Naive thymus-derived CD4-positive, alpha-beta T cell (primary cell): Measurements from ENCODE around the gene SSTR3. TPM values are rescaled to one million over a fixed set of nuclear protein-coding genes. Genes with fewer than 3 reads are reported as not detected.
A peak's percentile ranks its signal among the peaks of the same experiment; 100 is the strongest.

Source experiments
- ATAC-seq: fragments of 150-1000 bp; cut with Tn5 transposase; 2 replicates; pipeline ENCODE4 v1.10.0; 2021; ENCODE audit warnings: mild to moderate bottlenecking, moderate library complexity
- CTCF ChIA-PET: fragments of 350-600 bp; sonication (Branson Sonifier 250); formaldehyde crosslinking; loops from one replicate; lab custom pipeline; 2021; ENCODE audit warnings: antibody characterized with exemption; lab: Charles Lee
- POLR2A ChIA-PET: fragments of 350-600 bp; sonication (Branson Sonifier 250); formaldehyde crosslinking; loops from one replicate; lab custom pipeline; 2021; ENCODE audit warnings: antibody characterized with exemption, inconsistent platforms; lab: Charles Lee
- DNase-seq, 9 donors: peaks; one replicate each; pipeline versions ENCODE4 v3.0.0 to v3.0.0-alpha.2; 2020 to 2022; ENCODE audit warnings: mixed read lengths in 1 of 9
- H3K27ac ChIP-seq: one replicate; pipeline ENCODE4 v1.7.0; 2013; ENCODE audit warnings: mild to moderate bottlenecking, low read depth, low read length, moderate library complexity
- H3K27me3 ChIP-seq, 2 donors: one replicate each; pipeline ENCODE4 v1.7.0; 2013; ENCODE audit warnings: low read length in 2 of 2, mild to moderate bottlenecking in 2 of 2, moderate library complexity in 2 of 2; ENCODE audit not compliant: control insufficient read depth in 2 of 2, insufficient read depth in 2 of 2
- H3K36me3 ChIP-seq, 3 experiments: 1 replicate in 2 of 3; 2 replicates in 1 of 3; pipeline ENCODE4 v1.7.0; 2013; ENCODE audit warnings: low read length in 3 of 3, mild to moderate bottlenecking in 3 of 3, moderate library complexity in 1 of 3; ENCODE audit not compliant: insufficient read depth in 3 of 3, control insufficient read depth in 2 of 3
- H3K4me1 ChIP-seq, 2 donors: one replicate each; pipeline ENCODE4 v1.7.0; 2013; ENCODE audit warnings: low read length in 2 of 2, mild to moderate bottlenecking in 2 of 2, moderate library complexity in 1 of 2; ENCODE audit not compliant: control insufficient read depth in 2 of 2, insufficient read depth in 2 of 2
- H3K4me3 ChIP-seq: 2 replicates; pipeline ENCODE4 v1.7.0; 2013; ENCODE audit warnings: mild to moderate bottlenecking, low read length
- H3K9me3 ChIP-seq, 3 experiments: 1 replicate in 2 of 3; 2 replicates in 1 of 3; pipeline ENCODE4 v1.7.0; 2013; ENCODE audit warnings: low read length in 3 of 3; ENCODE audit not compliant: control insufficient read depth in 2 of 3
- H3K27ac Mint-ChIP-seq, 9 donors: one replicate each; pipeline ENCODE4 v1.8.0; 2020 to 2022; ENCODE audit warnings: mixed read lengths in 9 of 9, mild to moderate bottlenecking in 8 of 9, moderate library complexity in 5 of 9, inconsistent platforms in 2 of 9
- H3K27me3 Mint-ChIP-seq, 5 donors: one replicate each; pipeline ENCODE4 v1.8.0; 2021 to 2022; ENCODE audit warnings: mixed read lengths in 5 of 5, mild to moderate bottlenecking in 1 of 5
- H3K36me3 Mint-ChIP-seq, 5 donors: one replicate each; pipeline ENCODE4 v1.8.0; 2020 to 2022; ENCODE audit warnings: mixed read lengths in 5 of 5, mild to moderate bottlenecking in 3 of 5, inconsistent platforms in 1 of 5
- H3K4me1 Mint-ChIP-seq, 7 donors: one replicate each; pipeline ENCODE4 v1.8.0; 2020 to 2022; ENCODE audit warnings: mixed read lengths in 7 of 7, mild to moderate bottlenecking in 3 of 7, inconsistent platforms in 1 of 7
- H3K4me3 Mint-ChIP-seq, 10 donors: one replicate each; pipeline ENCODE4 v1.8.0; 2020 to 2022; ENCODE audit warnings: mild to moderate bottlenecking in 10 of 10, mixed read lengths in 10 of 10, moderate library complexity in 6 of 10, inconsistent platforms in 2 of 10
- H3K9me3 Mint-ChIP-seq, 11 donors: one replicate each; pipeline ENCODE4 v1.8.0; 2020 to 2022; ENCODE audit warnings: mixed read lengths in 11 of 11, mild to moderate bottlenecking in 4 of 11, inconsistent platforms in 1 of 11, moderate library complexity in 1 of 11
- intact Hi-C, 2 donors: fragments of 100-400 bp; cut with micrococcal nuclease; formaldehyde crosslinking; loops; one replicate each; pipeline ENCODE4 v1.15.1; 2023
- polyA plus RNA-seq, 2 donors: library from polyadenylated mRNA; unstranded; fragments of 300-500 nt; fragmentation: Illumina TruSeq; gene quantifications; one replicate each; pipeline ENCODE4 v1.2.3, GENCODE V29; 2021
- total RNA-seq, 6 experiments: library from RNA in 5 of 6; stranded (reverse) in 5 of 6; gene quantifications; 1 replicate in 5 of 6; 2 replicates in 1 of 6; pipeline ENCODE4 v1.2.3 and lab custom pipeline; 2021 to 2026

The SSTR3 gene
- total and polyA plus RNA-seq, 7 experiments from 2014 or later, result 3.9 to 30.4 (median 6.4) TPM

DNA sequence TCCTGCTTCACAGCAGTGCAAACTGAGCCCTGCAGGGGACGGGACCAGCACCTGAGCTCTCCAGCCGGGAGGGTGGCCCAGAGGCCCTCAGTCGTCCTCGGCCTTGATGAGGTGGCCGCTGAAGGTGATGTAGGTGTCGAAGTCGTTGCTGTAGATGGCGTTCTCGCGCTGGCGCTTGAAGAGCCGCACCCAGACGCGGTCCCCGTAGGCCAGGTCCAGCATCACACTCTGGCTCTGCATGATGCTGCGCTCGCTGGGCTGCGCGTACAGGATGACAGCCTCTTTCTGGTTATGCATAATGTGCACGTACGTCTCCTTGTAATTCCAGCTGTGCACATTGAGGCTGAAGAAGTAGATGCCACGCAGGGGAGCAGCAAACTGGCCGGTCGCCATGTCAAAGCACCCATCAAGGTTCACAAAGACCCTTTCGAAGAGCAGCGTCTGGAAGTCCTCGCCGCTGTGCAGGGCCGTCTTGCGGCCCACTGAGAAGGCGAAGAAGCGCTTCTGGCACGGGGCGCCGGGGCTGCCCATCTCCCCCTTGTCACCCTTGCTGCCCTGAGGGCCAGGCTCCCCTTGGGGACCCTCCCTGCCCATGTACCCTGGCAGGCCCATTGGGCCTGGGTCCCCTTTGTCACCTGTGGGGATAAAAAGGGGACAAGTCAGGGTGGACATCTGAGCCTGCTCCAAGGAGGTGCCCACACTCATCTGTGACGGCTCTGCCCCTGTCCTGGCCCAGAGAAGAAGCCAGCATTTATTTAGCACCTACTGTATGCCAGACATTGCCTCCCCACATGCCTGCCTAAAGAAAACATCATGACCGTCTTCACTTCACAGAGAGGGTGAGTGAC lies 30.0 kb downstream of the SSTR3 start:
- Mint-ChIP-seq H3K27me3 (peaks cover 0 to 6% (median 0%) of the 10 kb centered on the region in 5 donors), H3K9me3 (peaks cover 0 to 1% (median 0%) of the 10 kb centered on the region in 11 donors), H3K27ac (peak overlapping the region in 1 of 9 donors; percentile 4), H3K4me1 (peaks cover 17 to 38% (median 27%) of the 10 kb centered on the region in 7 donors), H3K4me3 (no peak overlapping the region), H3K36me3 (peaks cover 0 to 3% (median 0%) of the 10 kb centered on the region in 5 donors)
- no peaks in the 10 kb centered on the region for H3K36me3 ChIP-seq
- POLR2A ChIA-PET, result interaction anchor here (0.6 kb wide), 1 partner anchor 26 kb away, joined by 3 read pairs; no protein-coding TSS in a partner anchor
- no peaks in the 10 kb centered on the region for H3K9me3 ChIP-seq
- H3K4me3 ChIP-seq, result no peak overlapping the region
- ATAC-seq, result no peak
- H3K27me3 ChIP-seq, result no peaks in the 10 kb centered on the region
- CTCF ChIA-PET, result interaction anchor here (0.5 kb wide), 1 partner anchor 17 kb away, joined by 4 read pairs; no protein-coding TSS in a partner anchor
- H3K4me1 ChIP-seq, result peaks cover 14 to 42% of the 10 kb centered on the region in 2 donors
- no peak overlapping the region for H3K27ac ChIP-seq
- intact Hi-C loops, result no loop called here
- no peak for DNase-seq

DNA sequence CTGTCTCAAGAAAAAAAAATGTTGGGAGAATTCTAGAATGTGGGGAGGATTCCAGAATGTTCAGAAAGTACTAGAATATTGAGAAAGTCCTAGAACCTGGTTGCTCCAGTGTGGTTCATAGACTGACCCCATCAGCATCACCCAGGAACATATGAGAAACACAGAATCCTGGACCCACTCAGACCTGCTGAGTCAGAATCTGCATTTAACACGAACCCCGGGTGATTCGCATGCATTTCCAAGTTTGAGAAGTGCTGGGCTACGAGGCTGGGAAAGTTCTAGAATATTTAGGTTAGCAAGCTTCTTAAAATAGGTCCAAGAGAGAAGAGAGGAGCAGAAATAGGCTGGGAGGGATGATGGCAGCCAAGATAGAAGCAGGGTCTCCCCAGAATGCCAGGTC lies 30.6 kb downstream of the SSTR3 start:
- intact Hi-C loops, result no loop called here
- CTCF ChIA-PET, result interaction anchor here (0.5 kb wide), 1 partner anchor 18 kb away, joined by 4 read pairs; no protein-coding TSS in a partner anchor
- Histone ChIP-seq H3K27ac (no peak overlapping the region), H3K4me3 (no peak overlapping the region), H3K27me3 (no peaks in the 10 kb centered on the region), H3K4me1 (peaks cover 15 to 36% of the 10 kb centered on the region in 2 donors), H3K36me3 (no peaks in the 10 kb centered on the region), H3K9me3 (no peaks in the 10 kb centered on the region)
- no peak overlapping the region for H3K4me3 Mint-ChIP-seq
- peaks cover 0 to 1% (median 0%) of the 10 kb centered on the region in 11 donors for H3K9me3 Mint-ChIP-seq
- ATAC-seq (no peak), DNase-seq (no peak)
- H3K27me3 Mint-ChIP-seq, result peaks cover 0 to 6% (median 0%) of the 10 kb centered on the region in 5 donors
- H3K27ac Mint-ChIP-seq, result peak overlapping the region in 4 of 9 donors; percentile 4 to 43 (median 28)
- POLR2A ChIA-PET, result interaction anchor here (0.6 kb wide), 1 partner anchor 25 kb away, joined by 3 read pairs; no protein-coding TSS in a partner anchor
- H3K36me3 Mint-ChIP-seq, result peaks cover 0 to 3% (median 0%) of the 10 kb centered on the region in 5 donors
- H3K4me1 Mint-ChIP-seq, result peaks cover 20 to 40% (median 27%) of the 10 kb centered on the region in 7 donors

DNA sequence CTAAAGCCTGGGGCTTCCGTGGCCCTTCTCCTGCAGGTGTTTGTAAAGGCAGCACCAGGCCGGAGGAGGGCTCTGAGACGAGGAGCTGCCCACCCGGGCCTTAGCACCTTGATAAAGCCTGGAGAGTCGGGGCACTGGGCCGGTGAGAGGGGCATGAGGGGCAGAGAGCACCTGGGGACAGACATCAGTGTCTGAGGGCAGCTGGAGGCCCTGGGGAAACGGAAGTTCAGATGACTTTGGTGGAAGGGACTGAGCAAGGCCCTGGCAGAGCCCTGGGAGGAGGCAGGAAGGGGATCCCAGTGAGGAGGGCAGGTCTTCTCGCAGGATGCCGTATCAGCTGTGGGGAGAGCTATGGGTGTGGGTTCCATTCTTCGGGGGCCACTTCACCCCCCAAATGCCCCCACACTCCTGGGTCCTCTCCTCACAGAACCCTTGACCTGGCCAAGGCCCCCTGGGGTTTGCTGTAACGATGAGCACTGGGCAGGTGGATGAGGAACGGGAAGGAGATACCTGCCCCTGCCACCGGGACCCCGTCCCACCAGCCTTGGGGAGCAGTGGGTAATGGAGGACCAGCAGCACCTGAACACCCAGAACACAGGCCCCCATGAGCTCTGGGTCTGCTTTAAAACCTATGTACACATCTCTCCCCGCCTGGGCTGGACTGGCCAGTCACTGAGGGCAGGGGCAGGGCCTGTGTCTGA lies 31.6 kb downstream of the SSTR3 start:
- no peak for ATAC-seq
- intact Hi-C loops, result no loop called here
- ChIA-PET POLR2A (interaction anchor here (0.7 to 1.1 kb wide), 2 partner anchors 9 to 19 kb away, joined by 3 read pairs; no protein-coding TSS in a partner anchor), CTCF (interaction anchor here (0.6 kb wide), 2 partner anchors 39 to 1420 kb away, joined by 3 to 4 read pairs; no protein-coding TSS in a partner anchor)
- peak overlapping the region in 1 of 9 donors; percentile 33 for H3K27ac Mint-ChIP-seq
- Histone ChIP-seq H3K36me3 (no peaks in the 10 kb centered on the region), H3K4me3 (no peak overlapping the region), H3K27me3 (no peaks in the 10 kb centered on the region), H3K9me3 (no peaks in the 10 kb centered on the region), H3K27ac (no peak overlapping the region), H3K4me1 (peaks cover 12 to 26% of the 10 kb centered on the region in 2 donors)
- H3K4me3 Mint-ChIP-seq, result no peak overlapping the region
- peaks cover 0 to 6% (median 0%) of the 10 kb centered on the region in 5 donors for H3K27me3 Mint-ChIP-seq
- peaks cover 0 to 3% (median 0%) of the 10 kb centered on the region in 5 donors for H3K36me3 Mint-ChIP-seq
- no peak for DNase-seq
- peaks cover 0 to 3% (median 0%) of the 10 kb centered on the region in 11 donors for H3K9me3 Mint-ChIP-seq
- peaks cover 15 to 40% (median 26%) of the 10 kb centered on the region in 7 donors for H3K4me1 Mint-ChIP-seq

DNA sequence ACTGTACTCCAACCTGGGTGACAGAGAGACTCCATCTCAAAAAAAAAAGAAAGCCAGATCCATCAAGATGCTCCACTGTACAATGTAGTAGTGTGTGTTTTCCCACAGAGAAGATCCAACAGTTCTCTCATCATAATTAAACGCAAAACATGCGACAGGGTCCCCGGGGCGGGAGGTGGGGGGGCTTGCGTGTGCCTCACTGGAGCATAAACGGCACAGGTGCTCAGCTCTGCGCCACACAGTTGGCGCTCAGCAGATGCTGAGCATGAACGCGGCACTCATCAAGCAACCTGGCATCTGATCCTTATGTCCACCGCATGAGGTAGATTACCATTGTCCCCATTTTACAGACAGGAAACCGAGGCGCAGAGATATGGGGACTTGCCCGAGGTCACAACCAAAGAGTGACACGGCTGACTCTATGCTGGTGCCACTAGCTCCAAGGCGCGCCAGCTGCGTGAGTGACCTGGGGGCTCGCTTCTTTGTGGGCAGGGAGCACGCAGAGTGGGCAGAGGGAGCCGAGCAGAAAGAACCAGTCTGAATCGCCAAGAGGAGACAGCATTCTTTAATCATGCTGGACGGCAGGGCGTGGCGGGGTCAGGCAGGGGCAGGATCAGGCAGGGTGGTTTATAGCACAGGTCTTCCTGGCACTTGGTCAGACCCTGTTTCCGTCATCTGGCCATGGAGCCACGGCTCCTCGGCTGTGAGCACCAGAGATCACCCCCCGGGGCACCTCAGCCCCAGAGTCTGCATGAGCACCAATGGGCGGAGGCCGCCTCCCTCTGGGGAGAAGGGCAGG lies 32.5 kb downstream of the SSTR3 start:
- Mint-ChIP-seq H3K27me3 (peaks cover 0 to 6% (median 0%) of the 10 kb centered on the region in 5 donors), H3K36me3 (peaks cover 0 to 3% (median 0%) of the 10 kb centered on the region in 5 donors), H3K9me3 (peaks cover 0 to 3% (median 0%) of the 10 kb centered on the region in 11 donors), H3K27ac (peak overlapping the region in 1 of 9 donors; percentile 8), H3K4me3 (no peak overlapping the region), H3K4me1 (peaks cover 15 to 33% (median 22%) of the 10 kb centered on the region in 7 donors)
- H3K9me3 ChIP-seq, result no peaks in the 10 kb centered on the region
- H3K4me3 ChIP-seq, result no peak overlapping the region
- intact Hi-C loops, result no loop called here
- POLR2A ChIA-PET, result no interaction called here
- DNase-seq, result no peak
- H3K36me3 ChIP-seq, result no peaks in the 10 kb centered on the region
- H3K4me1 ChIP-seq, result peaks cover 11 to 18% of the 10 kb centered on the region in 2 donors
- no peaks in the 10 kb centered on the region for H3K27me3 ChIP-seq
- CTCF ChIA-PET, result interaction anchor here (0.6 to 1.3 kb wide), 3 partner anchors 14 to 1421 kb away, joined by 3 to 4 read pairs (median 3); no protein-coding TSS in a partner anchor
- ATAC-seq, result no peak
- H3K27ac ChIP-seq, result no peak overlapping the region

DNA sequence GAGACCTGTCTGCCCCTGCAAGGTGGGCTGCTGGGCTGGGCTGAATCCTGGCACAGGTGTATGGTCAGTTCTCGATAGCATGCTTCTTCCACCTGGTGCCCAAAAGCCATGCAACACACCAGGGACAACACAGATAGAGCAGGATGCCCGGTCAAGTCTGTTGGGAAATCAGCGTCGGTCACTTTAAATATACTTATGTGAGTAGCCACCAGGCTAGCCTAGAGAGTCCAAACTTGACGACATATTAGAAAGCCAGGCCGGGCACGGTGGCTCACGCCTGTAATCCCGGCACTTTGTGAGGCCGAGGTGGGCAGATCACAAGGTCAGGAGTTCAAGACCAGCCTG lies 33.2 kb downstream of the SSTR3 start:
- no peaks in the 10 kb centered on the region for H3K27me3 ChIP-seq
- H3K4me1 ChIP-seq, result peaks cover 11 to 13% of the 10 kb centered on the region in 2 donors
- intact Hi-C loops, result no loop called here
- H3K4me3 ChIP-seq, result no peak overlapping the region
- Mint-ChIP-seq H3K9me3 (peaks cover 0 to 3% (median 0%) of the 10 kb centered on the region in 11 donors), H3K4me1 (peaks cover 15 to 31% (median 22%) of the 10 kb centered on the region in 7 donors), H3K27ac (no peak overlapping the region), H3K36me3 (peaks cover 0 to 3% (median 0%) of the 10 kb centered on the region in 5 donors), H3K4me3 (no peak overlapping the region), H3K27me3 (peaks cover 0 to 6% (median 0%) of the 10 kb centered on the region in 5 donors)
- no peak for ATAC-seq
- ChIA-PET POLR2A (interaction anchor here (1.2 kb wide), 1 partner anchor 11 kb away, joined by 3 read pairs; no protein-coding TSS in a partner anchor), CTCF (interaction anchor here (1.3 kb wide), 1 partner anchor 13 kb away, joined by 3 read pairs; no protein-coding TSS in a partner anchor)
- no peaks in the 10 kb centered on the region for H3K9me3 ChIP-seq
- H3K36me3 ChIP-seq, result no peaks in the 10 kb centered on the region
- no peak for DNase-seq
- H3K27ac ChIP-seq, result no peak overlapping the region
